Panc1 (cell line): ENCODE measurements around the gene POLR2B. TPM values are rescaled to one million over a fixed set of nuclear protein-coding genes. Genes with fewer than 3 reads are reported as not detected.
A peak's percentile ranks its signal among the peaks of the same experiment; 100 is the strongest.

Source experiments
- ATAC-seq: fragments of 200-7000 bp; cut with Tn5 transposase; 2 replicates; pipeline ENCODE4 v1.9.1; 2020; ENCODE audit warnings: mild to moderate bottlenecking, moderate library complexity
- BruUV-seq: library from RNA; stranded (reverse); fragments of 400-500 nt; replicated peaks from 2 replicates; lab custom pipeline; 2021; lab: Mats Ljungman, UMichigan
- CTCF ChIA-PET: fragments of 300-600 bp; sonication (Branson Sonifier 250); formaldehyde crosslinking; loops from one replicate; lab custom pipeline; 2022; ENCODE audit warnings: antibody characterized with exemption; lab: Charles Lee
- POLR2A ChIA-PET: fragments of 300-600 bp; sonication (Branson Sonifier 250); formaldehyde crosslinking; loops from one replicate; lab custom pipeline; 2022; ENCODE audit warnings: antibody characterized with exemption; lab: Charles Lee
- DNase-seq: peaks from one replicate; pipeline ENCODE4 v3.0.0-alpha.2; 2010; ENCODE audit warnings: low read depth, low spot score
- H3K27ac ChIP-seq: 2 replicates; pipeline ENCODE4 v1.5.1; 2011; ENCODE audit warnings: mild to moderate bottlenecking, low read length, inconsistent platforms
- H3K27me3 ChIP-seq: fragments of 200-500 bp; sonication (Bioruptor generic); 2 replicates; pipeline ENCODE4 v1.6.0; 2014; ENCODE audit warnings: low read length, inconsistent platforms; ENCODE audit not compliant: control insufficient read depth, insufficient read depth
- H3K36me3 ChIP-seq: fragments of 200-500 bp; sonication (Bioruptor generic); 2 replicates; pipeline ENCODE4 v1.5.1; 2014; ENCODE audit warnings: inconsistent platforms, mild to moderate bottlenecking, low read length, moderate library complexity; ENCODE audit not compliant: control insufficient read depth, insufficient read depth
- H3K4me1 ChIP-seq: 2 replicates; pipeline ENCODE4 v1.5.1; 2011; ENCODE audit warnings: inconsistent platforms, mild to moderate bottlenecking, low read length, moderate library complexity; ENCODE audit not compliant: control insufficient read depth, insufficient read depth
- H3K4me3 ChIP-seq, 2 experiments: 2 replicates each; pipeline ENCODE4 v1.5.1; 2011 to 2012; ENCODE audit warnings: low read depth in 2 of 2, low read length in 2 of 2, mild to moderate bottlenecking in 2 of 2, inconsistent platforms in 1 of 2, moderate library complexity in 1 of 2
- H3K9me3 ChIP-seq: fragments of 200-500 bp; sonication (Bioruptor generic); 2 replicates; pipeline ENCODE4 v1.5.1; 2014; ENCODE audit warnings: low read depth, mild to moderate bottlenecking, inconsistent platforms, low read length, moderate library complexity; ENCODE audit not compliant: control insufficient read depth, insufficient read depth
- CTCF ChIP-seq: fragments of 450-650 bp; IDR thresholded peaks from 2 replicates; pipeline ENCODE4 v1.5.1; 2017; ENCODE audit warnings: mild to moderate bottlenecking
- POLR2AphosphoS5 ChIP-seq: IDR thresholded peaks from 2 replicates; pipeline ENCODE4 v1.6.1; 2012; ENCODE audit warnings: mild to moderate bottlenecking, low read depth, low read length, moderate library complexity
- REST ChIP-seq, 2 experiments: IDR thresholded peaks; 2 replicates each; pipeline ENCODE4 v1.6.1; 2011 to 2012; ENCODE audit warnings: low read depth in 2 of 2, control low read depth in 1 of 2, low read length in 1 of 2, mild to moderate bottlenecking in 1 of 2, moderate library complexity in 1 of 2; ENCODE audit not compliant: insufficient read depth in 1 of 2
- SIN3A ChIP-seq: IDR thresholded peaks from 2 replicates; pipeline ENCODE4 v1.6.1; 2012; ENCODE audit warnings: low read depth, mild to moderate bottlenecking, low read length, moderate library complexity, borderline replicate concordance; ENCODE audit not compliant: insufficient read depth
- TCF7L2 ChIP-seq: IDR thresholded peaks from 2 replicates; pipeline ENCODE4 v1.6.1; 2011; ENCODE audit warnings: mild to moderate bottlenecking, low read depth, low read length, inconsistent platforms
- in situ Hi-C: cut with HindIII; loops from 2 replicates; pipeline ENCODE4 v1.10.0; 2016; ENCODE audit warnings: low sequenced_read_pairs, low pct_unique_long_range_greater_than_20kb
- intact Hi-C: fragments of 100-400 bp; cut with micrococcal nuclease; formaldehyde crosslinking; loops from one replicate; pipeline ENCODE4 v1.10.0; 2022; ENCODE audit not compliant: unreplicated experiment
- total RNA-seq: library from RNA; stranded (reverse); gene quantifications from one replicate; pipeline ENCODE4 v1.2.1, GENCODE V29; 2021; ENCODE audit not compliant: unreplicated experiment

Gene POLR2B
- total RNA-seq, 1 experiment from 2014 or later: 84.1 TPM

GRCh38 chr4:56981795-56982201 is 3.1 kb downstream of the POLR2B start:
- Histone ChIP-seq H3K4me3 (peak overlapping the region in 1 of 2 experiments; percentile 13; a peak in 1 of 4 replicates), H3K4me1 (peaks cover 13% of the 10 kb centered on the region), H3K27ac (no peak overlapping the region), H3K27me3 (no peaks in the 10 kb centered on the region), H3K36me3 (peaks cover 9% of the 10 kb centered on the region), H3K9me3 (no peaks in the 10 kb centered on the region)
- ATAC-seq (no peak), DNase-seq (no peak)
- BruUV-seq: no TSS peak
- intact Hi-C loops (no loop called here), in situ Hi-C loops (no loop called here)
- CTCF ChIA-PET: no interaction called here
- TF ChIP-seq CTCF (no peak), REST (IDR thresholded peaks at IDR 0.05; ENCODE audit: insufficient read depth in 1 of 2, low read depth in 2 of 2, low read length in 1 of 2) (no peak), SIN3A (no peak), POLR2AphosphoS5 (no peak), TCF7L2 (no peak)
- POLR2A ChIA-PET: no interaction called here

- Histone ChIP-seq H3K4me1 (peaks cover 12% of the 10 kb centered on the region), H3K4me3 (no peak overlapping the region), H3K27me3 (no peaks in the 10 kb centered on the region), H3K27ac (no peak overlapping the region), H3K36me3 (peaks cover 21% of the 10 kb centered on the region), H3K9me3 (no peaks in the 10 kb centered on the region)
- intact Hi-C loops (no loop called here), in situ Hi-C loops (no loop called here)
- ChIA-PET CTCF (no interaction called here), POLR2A (no interaction called here)
- BruUV-seq: no TSS peak
- DNase-seq (no peak), ATAC-seq (no peak)
- no peak for TF ChIP-seq POLR2AphosphoS5
- TF ChIP-seq SIN3A: no peak
- no peak for TF ChIP-seq REST (IDR thresholded peaks at IDR 0.05; ENCODE audit: insufficient read depth in 1 of 2, low read depth in 2 of 2, low read length in 1 of 2)
- TF ChIP-seq CTCF: no peak
- no peak for TF ChIP-seq TCF7L2
Measured at GRCh38 chr4:56986192-56986591, 7.5 kb downstream of the POLR2B start.
